ENCODE data around the gene NDRG4.

GRCh38 chr16:58502217-58502921, 2.4 kb downstream of the NDRG4 start:
- TF ChIP-seq CTCF (IDR thresholded peaks at IDR 0.05) (no peak), POLR2A (IDR thresholded peaks at IDR 0.05) (no peak)
